Pons (tissue), 1 donor: ENCODE data around the gene HSPG2.

ENCODE experiments used
- DNase-seq: peaks from one replicate; pipeline ENCODE4 v3.0.0-alpha.2; 2016; ENCODE audit warnings: low spot score

HSPG2 gene

GRCh38 chr1:21898326-21899200 lies 38.5 kb downstream of the HSPG2 start:
- no peak for DNase-seq

GRCh38 chr1:21897844-21898243 lies 39.3 kb downstream of the HSPG2 start:
- DNase-seq: no peak

DNA sequence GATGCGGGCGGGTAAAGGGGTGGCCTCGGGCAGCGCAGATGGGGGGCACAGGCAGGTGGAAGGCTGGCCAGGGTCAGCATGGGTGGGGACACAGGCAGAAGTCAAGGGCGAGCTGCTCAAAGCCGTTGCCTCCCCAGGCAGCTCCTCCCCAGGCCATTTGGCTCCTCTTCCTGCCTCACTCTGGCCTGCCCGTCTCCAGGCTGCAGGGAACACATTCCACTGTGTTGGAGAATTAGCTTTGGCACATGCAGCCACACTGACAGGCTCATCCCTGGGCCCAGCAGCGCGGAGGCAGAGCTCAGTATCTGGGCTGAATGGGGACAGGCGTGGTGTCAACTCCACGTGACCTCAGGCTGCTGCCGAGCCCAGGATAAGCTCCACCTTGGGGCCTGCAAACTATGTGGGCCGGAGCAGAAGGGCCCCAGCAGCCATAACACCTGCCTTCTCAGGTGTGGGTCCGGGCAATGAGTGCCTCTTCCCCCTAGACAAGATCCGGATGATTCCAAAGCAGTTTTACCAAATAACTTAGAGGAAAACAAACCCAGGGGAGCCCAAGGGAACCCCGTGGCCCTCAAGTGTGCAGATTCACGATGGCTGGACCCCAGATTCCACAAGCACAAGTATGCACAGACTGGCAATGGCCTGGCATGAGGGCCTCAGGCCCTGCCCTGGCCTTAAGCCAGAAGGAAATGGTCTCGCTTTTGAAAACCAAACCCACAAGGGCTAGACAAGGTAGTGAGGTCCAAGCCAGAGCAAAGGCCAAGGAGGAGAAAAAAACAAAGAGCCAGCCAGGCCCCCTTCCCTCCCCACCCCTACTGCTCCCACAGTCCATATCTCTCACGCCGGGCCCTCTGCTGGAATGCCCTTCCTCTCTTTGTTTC lies 40.2 kb downstream of the HSPG2 start:
- DNase-seq: peak; percentile 3

GRCh38 chr1:21896026-21896425 lies 41.1 kb downstream of the HSPG2 start:
- no peak for DNase-seq

DNA sequence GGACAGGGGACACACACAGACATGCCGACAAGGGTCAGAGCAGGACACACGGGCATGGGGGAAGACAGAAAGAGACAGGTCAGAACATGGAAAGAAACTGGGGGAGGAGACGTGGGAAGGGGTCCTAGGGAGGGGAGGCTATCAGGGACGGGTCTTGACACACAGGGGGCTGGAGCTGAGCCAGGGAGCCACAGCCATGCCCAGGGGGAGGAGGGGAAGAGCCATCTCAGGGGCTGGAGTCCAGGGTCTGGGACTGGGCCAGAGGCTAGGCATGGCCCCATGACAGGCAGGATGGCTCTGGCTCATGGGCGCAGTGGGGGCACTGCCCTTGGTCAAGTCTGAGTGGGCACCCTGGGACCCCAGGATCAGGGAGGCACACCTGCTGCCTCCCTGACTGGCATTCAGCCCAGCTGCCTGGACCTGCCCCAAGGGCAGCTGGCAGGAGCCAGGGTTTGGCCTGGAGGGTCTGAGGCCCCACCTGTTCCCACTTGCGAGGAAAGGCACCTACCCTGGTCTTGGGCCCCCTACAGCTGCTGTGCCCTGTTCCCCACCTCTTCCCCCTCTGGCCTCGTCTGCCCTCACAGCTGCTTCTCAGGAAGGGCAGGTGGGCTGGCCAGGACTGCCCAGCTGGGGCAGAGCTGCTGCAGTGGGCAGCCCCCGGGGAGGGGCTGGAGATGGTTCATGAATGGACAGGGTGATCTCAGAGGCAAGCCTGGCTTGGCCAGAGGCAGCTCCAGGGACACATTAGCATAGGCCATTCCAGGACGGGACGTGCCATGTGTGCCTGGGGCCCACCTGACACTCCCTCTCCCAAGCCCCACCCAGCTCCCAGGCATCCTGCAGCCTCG lies 42.9 kb downstream of the HSPG2 start:
- DNase-seq: no peak

DNA sequence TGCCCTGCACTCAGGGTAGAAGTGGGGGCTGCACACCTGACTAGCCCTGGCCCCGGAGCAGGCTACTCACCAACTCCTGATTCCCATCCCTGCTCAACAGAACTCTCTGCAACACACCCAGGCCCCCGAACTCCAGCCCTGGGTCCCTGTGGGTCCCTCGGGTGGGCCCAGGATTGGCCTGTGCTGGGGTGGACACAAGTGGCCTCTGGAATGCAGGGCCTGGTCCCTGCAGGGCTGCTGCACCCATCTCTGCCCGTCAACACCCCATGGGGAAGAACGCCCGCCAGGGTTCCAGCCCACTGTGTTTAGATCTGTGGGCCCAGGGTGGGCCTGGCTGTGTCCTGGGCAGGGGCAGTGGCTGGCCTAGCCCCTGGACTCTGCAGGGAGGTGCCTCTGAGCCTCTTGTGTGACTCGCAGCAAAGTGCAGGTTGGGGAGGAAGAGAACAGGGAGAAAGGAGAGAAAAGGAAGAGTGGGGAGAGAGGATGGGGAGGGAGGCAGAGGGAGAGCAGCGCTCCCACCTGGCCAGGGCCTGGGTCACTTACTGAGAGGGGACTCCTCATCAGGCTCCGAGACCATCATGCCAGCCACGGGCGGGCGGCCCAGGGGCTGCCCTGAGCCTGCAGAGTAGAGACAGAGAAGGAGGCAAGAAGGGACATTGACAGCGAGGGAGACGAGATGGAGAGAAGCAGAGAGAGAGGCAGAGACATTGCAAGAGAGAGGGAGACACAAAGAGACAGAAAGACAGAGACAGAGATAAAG lies 43.9 kb downstream of the HSPG2 start:
- no peak for DNase-seq

- no peak for DNase-seq
These were observed 45.3 kb downstream of the HSPG2 start for GRCh38 chr1:21891621-21892479.

DNA sequence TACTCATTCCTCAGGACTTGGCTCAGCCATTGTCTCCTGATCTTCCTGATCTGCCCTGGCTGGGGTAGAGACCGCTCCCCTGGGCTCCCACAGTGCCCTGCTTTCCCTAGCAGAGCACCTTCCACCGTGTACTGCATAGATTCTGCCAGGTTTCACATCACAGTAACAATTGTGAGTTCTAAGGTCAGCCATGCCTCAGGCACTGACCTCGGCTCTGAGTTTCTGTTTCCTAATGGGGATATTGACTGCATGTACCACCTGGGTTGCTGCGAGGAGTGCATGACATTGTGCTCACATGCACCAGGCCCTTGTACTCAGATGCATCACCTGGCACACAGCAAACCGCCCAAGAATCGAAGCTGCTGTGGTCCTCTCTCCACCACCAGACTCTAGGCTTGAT lies 46.0 kb downstream of the HSPG2 start:
- DNase-seq: no peak

- DNase-seq: no peak
These were observed 48.6 kb downstream of the HSPG2 start for GRCh38 chr1:21888500-21888899.

DNA sequence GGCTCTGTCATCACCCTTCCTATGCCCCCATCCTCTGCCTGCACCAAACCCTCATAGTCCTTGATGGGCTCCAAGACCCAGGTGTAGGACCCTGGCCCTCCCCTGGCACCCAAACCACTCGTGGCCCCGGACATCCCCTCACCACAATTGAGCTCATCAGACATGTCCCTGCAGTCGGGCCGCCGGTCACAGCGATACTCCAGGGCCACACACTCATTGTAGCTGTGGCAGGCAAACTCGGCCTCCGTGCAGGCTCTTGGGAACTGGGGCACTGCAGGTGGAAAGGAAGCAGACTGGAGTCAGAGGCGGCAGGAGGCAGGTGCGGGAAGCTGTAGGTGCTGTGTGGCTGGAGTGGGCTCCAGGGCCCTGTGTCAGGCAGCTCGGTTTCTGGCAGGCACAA lies 49.3 kb downstream of the HSPG2 start:
- no peak for DNase-seq

GRCh38 chr1:21887216-21887736 lies 49.8 kb downstream of the HSPG2 start:
- DNase-seq: no peak

GRCh38 chr1:21886486-21887215 lies 50.5 kb downstream of the HSPG2 start:
- no peak for DNase-seq

GRCh38 chr1:21885236-21886037 lies 51.7 kb downstream of the HSPG2 start:
- DNase-seq: no peak

DNA sequence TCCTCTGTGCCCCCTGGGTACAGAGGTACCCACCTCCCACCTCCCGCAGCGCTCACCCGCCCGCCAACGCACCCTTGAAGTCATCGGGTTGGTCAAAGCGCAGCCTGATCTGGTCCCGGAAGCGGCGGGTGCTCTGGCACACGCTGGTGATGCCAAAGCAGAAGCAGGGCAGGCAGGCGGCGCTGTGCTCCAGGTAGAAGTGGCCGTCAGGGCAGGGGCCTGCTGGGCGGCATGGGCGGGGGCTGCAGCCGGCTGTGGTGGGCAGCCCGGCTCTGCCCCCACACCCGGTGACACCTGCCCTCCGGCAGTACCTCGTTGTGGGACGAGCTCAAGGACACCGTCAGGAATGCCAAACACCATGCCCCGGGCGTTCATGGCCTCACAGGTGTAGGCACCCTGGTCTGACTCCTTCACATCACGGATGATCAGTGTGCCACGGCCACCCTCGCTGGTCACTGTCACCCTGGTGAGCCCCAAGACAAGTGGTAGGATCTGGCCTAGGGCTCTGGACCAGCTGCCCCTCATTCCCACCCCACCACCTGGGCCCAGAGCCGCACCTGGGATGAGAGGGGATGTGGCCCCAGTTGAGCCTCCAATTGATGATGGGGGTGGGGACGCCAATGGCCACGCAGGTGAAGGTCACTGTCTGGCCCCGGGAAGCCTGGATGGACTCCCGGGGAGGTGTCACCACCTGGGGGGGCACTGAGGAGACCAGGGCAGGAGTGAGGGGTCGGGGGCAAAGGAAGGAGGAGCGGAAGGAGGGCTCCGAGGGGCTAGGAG lies 52.5 kb downstream of the HSPG2 start:
- no peak for DNase-seq

DNA sequence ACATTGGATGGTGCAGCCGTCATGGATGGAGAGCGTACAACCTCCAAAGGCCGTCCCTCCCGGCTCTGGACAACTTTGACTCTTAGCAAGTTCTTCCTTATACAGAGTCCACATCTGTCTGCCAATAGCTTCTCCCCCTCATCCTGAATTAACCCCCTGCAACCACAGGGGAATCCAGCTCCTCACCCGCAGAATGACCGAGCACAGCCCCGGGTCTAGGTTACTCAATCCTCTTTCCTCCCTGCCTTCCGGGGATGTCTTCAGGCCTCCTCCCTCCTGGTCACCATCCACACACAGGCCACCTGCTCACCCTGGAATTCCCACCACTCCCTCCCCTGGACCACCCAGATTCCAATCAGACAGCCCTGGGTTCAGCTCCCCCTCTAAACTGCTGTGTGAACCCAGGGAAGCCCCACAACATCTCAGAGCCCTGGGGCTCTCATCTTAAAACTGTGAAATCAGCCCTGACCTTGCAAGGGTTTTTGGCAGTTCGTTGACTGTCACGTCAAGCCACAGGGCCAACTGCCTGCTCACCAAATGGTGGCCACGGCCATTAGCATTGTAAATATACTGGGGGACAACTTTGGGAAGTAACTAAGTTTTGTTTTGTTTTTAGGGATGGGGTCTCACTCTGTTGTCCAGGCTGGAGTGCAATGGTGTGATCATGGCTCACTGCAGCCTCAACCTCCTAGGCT lies 54.2 kb downstream of the HSPG2 start:
- DNase-seq: no peak

DNA sequence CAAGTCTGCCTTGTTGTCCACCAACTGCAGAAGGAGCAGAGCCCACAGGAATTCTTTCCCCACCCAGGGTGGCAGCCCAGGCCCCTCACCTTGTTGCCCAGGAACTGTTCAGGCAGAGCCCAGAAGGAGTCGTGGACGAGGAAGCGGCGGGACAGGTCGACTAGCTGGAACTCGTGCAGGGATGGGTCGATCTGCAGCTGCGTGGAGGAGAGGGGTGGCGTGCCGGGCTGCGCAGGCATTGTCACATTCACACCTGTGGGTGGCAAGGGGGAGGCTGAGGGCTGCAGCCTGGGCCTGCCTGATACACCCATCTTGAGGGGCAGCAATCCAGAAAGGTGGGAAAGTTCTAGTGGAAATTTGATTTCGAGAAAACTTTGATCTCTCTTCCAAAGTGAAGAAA lies 55.9 kb downstream of the HSPG2 start:
- no peak for DNase-seq

- no peak for DNase-seq
These were observed 56.5 kb downstream of the HSPG2 start for GRCh38 chr1:21880619-21880970.
